Mucosa of descending colon (tissue), 3 donors: ENCODE data around the gene CTBP2. TPM values are rescaled to one million over a fixed set of nuclear protein-coding genes. Genes with fewer than 3 reads are reported as not detected.

Experiments used
- ATAC-seq: fragments of 200-7000 bp; cut with Tn5 transposase; one replicate; pipeline ENCODE4 v1.9.1; 2020; ENCODE audit warnings: mild to moderate bottlenecking, moderate library complexity
- DNase-seq, 3 donors: peaks; one replicate each; pipeline ENCODE4 v3.0.0-alpha.2; 2020
- H3K36me3 ChIP-seq: fragments of 200-600 bp; one replicate; pipeline ENCODE4 v1.8.0; 2021; ENCODE audit warnings: low read depth, mild to moderate bottlenecking
- H3K4me1 ChIP-seq: fragments of 200-600 bp; one replicate; pipeline ENCODE4 v1.8.0; 2021; ENCODE audit warnings: low read depth, mild to moderate bottlenecking
- H3K4me3 ChIP-seq: fragments of 200-600 bp; one replicate; pipeline ENCODE4 v1.8.0; 2021; ENCODE audit warnings: mild to moderate bottlenecking
- H3K9me3 ChIP-seq: fragments of 200-600 bp; one replicate; pipeline ENCODE4 v1.8.0; 2021; ENCODE audit warnings: mild to moderate bottlenecking
- CTCF ChIP-seq: fragments of 200-600 bp; IDR thresholded peaks from one replicate; pipeline ENCODE4 v1.8.0; 2022; ENCODE audit warnings: antibody characterized with exemption, mild to moderate bottlenecking
- intact Hi-C, 2 donors: fragments of 100-400 bp; cut with DNase I in 1 of 2; cut with micrococcal nuclease in 1 of 2; formaldehyde crosslinking; loops; one replicate each; pipeline versions ENCODE4 v1.11.0 to v1.11.1; 2022; cut with DNase I, micrococcal nuclease
- total RNA-seq, 3 donors: library from RNA; stranded (reverse); fragmentation: NEBNext Ultra II Directional in 2 of 3; extraction: Animal tissue kit (Norgen Biotek cat#: 25700) in 2 of 3; gene quantifications; one replicate each; pipeline versions ENCODE4 v1.2.1 to v1.2.4, GENCODE V29; 2021 to 2023
- donor health status: DM: no; HTN: no; CAD: no; lungs with moderate emphysema.
- donor health status: DM: no; HTN: no; CAD: no.
- donor health status: DM: no; HTN: yes; CAD: no.

Gene CTBP2
- total RNA-seq, 3 donors from 2014 or later: 109 to 137 (median 121) TPM

GRCh38 chr10:124943301-124944092, 216.9 kb downstream of the CTBP2 start:
- Histone ChIP-seq H3K36me3 (no peaks in the 10 kb centered on the region), H3K9me3 (no peaks in the 10 kb centered on the region), H3K4me3 (no peak overlapping the region), H3K4me1 (no peaks in the 10 kb centered on the region)
- intact Hi-C loops: no loop called here
- ATAC-seq: no peak
- no peak for DNase-seq
- no peak for TF ChIP-seq CTCF

- Histone ChIP-seq H3K4me3 (no peak overlapping the region), H3K9me3 (no peaks in the 10 kb centered on the region), H3K36me3 (no peaks in the 10 kb centered on the region), H3K4me1 (no peaks in the 10 kb centered on the region)
- DNase-seq (no peak), ATAC-seq (no peak)
- intact Hi-C loops: no loop called here
- no peak for TF ChIP-seq CTCF
These were observed 217.8 kb downstream of the CTBP2 start for GRCh38 chr10:124942317-124943169.

GRCh38 chr10:124941823-124942222, 218.5 kb downstream of the CTBP2 start, which contains the start of gene ZRANB1:
TSS of gene ZRANB1 (plus strand) at chr10:124942123. CDS start at chr10:124942494, 371 bp downstream.
- intact Hi-C loops: no loop called here
- no peaks in the 10 kb centered on the region for H3K4me1 ChIP-seq
- no peak within 1 kb of the TSS for H3K4me3 ChIP-seq
- TF ChIP-seq CTCF: no peak
- ATAC-seq (no peak), DNase-seq (no peak)
- no peaks in the 10 kb centered on the region for H3K36me3 ChIP-seq
- no peaks in the 10 kb centered on the region for H3K9me3 ChIP-seq

GRCh38 chr10:124939290-124939689, 221.1 kb downstream of the CTBP2 start:
- no peaks in the 10 kb centered on the region for H3K4me1 ChIP-seq
- no peaks in the 10 kb centered on the region for H3K36me3 ChIP-seq
- H3K4me3 ChIP-seq: no peak overlapping the region
- no peak for DNase-seq
- H3K9me3 ChIP-seq: no peaks in the 10 kb centered on the region
- intact Hi-C loops: no loop called here
- TF ChIP-seq CTCF: no peak
- no peak for ATAC-seq

GRCh38 chr10:124936813-124937212, 223.6 kb downstream of the CTBP2 start:
- no peak for TF ChIP-seq CTCF
- Histone ChIP-seq H3K9me3 (no peaks in the 10 kb centered on the region), H3K4me1 (no peaks in the 10 kb centered on the region), H3K36me3 (no peaks in the 10 kb centered on the region), H3K4me3 (no peak overlapping the region)
- no peak for DNase-seq
- intact Hi-C loops: no loop called here
- no peak for ATAC-seq
